Activated T-helper 2 cell treated with anti-CD3 and anti-CD28 coated beads, Interferon-gamma antibody, Interleukin-2, Interleukin-4, amounts not matched to agents 10 μg/mL and 5 μg/mL and 100 μg/mL, durations not matched to agents 14 hours and 24 hours and 36 hours (primary cell): Measurements from ENCODE around the gene ELAVL2. TPM values are rescaled to one million over a fixed set of nuclear protein-coding genes. Genes with fewer than 3 reads are reported as not detected.

Experiments
- DNase-seq: peaks from one replicate; pipeline ENCODE4 v3.0.0; 2021; ENCODE audit warnings: low spot score
- H3K27ac Mint-ChIP-seq: one replicate; pipeline ENCODE4 v1.8.0; 2021; ENCODE audit warnings: mixed read lengths
- H3K27me3 Mint-ChIP-seq: one replicate; pipeline ENCODE4 v1.8.0; 2021; ENCODE audit warnings: low read depth, mixed read lengths
- H3K36me3 Mint-ChIP-seq: one replicate; pipeline ENCODE4 v1.8.0; 2021; ENCODE audit warnings: low read depth, mixed read lengths
- H3K4me1 Mint-ChIP-seq: one replicate; pipeline ENCODE4 v1.8.0; 2021; ENCODE audit warnings: low read depth, mixed read lengths
- H3K4me3 Mint-ChIP-seq: one replicate; pipeline ENCODE4 v1.8.0; 2021; ENCODE audit warnings: low read depth, mild to moderate bottlenecking, moderate library complexity, mixed read lengths
- H3K9me3 Mint-ChIP-seq: one replicate; pipeline ENCODE4 v1.8.0; 2021; ENCODE audit warnings: mixed read lengths
- intact Hi-C: fragments of 100-400 bp; cut with micrococcal nuclease; formaldehyde crosslinking; loops from one replicate; pipeline ENCODE4 v1.15.1; 2023
- total RNA-seq: library from RNA; stranded (reverse); gene quantifications from 2 replicates; pipeline ENCODE4 v1.2.3, GENCODE V29; 2022

Gene ELAVL2
- total RNA-seq, 1 donor from 2014 or later = not detected

DNA sequence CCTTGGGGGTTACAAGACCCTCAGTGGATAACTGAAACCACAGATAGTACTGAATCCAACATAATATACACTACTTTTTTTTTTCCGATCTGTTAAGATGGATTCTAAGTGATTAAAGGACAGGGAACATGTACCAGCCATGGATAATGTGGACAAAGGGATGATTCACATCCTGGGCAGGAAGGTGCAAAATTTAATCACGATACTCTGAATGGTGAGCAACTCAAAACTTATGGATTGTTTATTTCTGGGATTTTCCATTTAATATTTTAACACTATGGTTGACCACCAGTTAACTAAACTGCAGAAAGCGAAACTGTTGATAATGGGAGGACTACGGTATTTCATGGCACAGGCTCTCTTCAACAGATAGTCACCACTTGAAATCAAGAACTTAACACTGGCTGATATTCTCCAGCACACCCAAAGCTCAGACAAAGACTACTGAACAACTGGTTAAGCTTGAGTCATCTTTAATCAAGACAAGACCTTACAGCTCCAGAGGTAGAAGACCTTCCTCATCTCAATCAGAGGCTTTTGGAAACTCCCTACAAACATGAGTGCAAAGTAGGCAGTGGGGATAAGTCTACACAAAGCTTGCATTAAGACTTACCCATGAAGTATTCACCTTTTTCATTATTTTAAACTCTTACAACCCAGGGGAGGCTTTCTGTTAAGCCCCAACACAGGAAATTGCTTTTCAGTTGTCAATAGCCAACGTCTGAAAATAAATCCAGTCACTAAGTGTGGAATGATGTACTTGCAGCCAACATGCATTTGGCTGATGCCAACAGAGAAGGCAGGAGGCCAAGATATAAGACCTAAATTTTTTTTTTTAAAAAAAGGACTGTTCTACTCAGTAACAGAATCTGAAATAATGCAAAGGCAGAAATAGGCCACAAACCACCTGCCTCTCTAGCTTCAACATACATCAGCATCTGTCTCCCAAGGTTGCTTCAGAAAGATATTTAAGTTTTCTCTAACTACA, 78.7 kb downstream of the ELAVL2 start:
- H3K36me3 Mint-ChIP-seq = no peaks in the 10 kb centered on the region
- intact Hi-C loops = no loop called here
- H3K27me3 Mint-ChIP-seq = no peaks in the 10 kb centered on the region
- peaks cover 18% of the 10 kb centered on the region for H3K9me3 Mint-ChIP-seq
- DNase-seq = no peak
- H3K4me1 Mint-ChIP-seq = no peaks in the 10 kb centered on the region
- no peak overlapping the region for H3K4me3 Mint-ChIP-seq
- no peak overlapping the region for H3K27ac Mint-ChIP-seq

DNA sequence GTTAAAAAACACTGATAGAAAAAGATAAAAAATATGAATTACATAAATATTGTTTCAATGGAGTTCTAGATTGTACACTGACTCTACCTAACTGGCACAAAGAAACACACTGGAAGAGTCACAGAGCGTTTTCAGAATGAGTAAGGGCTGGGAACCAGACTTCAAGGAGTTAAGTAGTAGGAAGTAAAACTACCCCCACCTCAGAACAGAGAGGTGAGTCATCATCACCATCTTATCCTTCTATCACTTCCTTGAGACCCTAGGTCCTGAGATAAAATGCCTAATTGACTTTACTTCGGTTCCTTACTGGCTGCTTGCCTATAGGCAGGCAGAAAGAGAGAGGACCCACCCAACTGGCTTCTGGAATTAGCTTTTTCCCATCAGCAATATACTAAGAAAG, 79.7 kb downstream of the ELAVL2 start:
- intact Hi-C loops = no loop called here
- Mint-ChIP-seq H3K9me3 (peaks cover 25% of the 10 kb centered on the region), H3K27me3 (no peaks in the 10 kb centered on the region), H3K4me3 (no peak overlapping the region), H3K27ac (no peak overlapping the region), H3K36me3 (no peaks in the 10 kb centered on the region), H3K4me1 (no peaks in the 10 kb centered on the region)
- DNase-seq = no peak

GRCh38 chr9:23743036-23743435, 83.0 kb downstream of the ELAVL2 start:
- intact Hi-C loops = no loop called here
- Mint-ChIP-seq H3K4me1 (no peaks in the 10 kb centered on the region), H3K27ac (no peak overlapping the region), H3K27me3 (no peaks in the 10 kb centered on the region), H3K9me3 (peaks cover 41% of the 10 kb centered on the region), H3K36me3 (no peaks in the 10 kb centered on the region), H3K4me3 (no peak overlapping the region)
- no peak for DNase-seq

DNA sequence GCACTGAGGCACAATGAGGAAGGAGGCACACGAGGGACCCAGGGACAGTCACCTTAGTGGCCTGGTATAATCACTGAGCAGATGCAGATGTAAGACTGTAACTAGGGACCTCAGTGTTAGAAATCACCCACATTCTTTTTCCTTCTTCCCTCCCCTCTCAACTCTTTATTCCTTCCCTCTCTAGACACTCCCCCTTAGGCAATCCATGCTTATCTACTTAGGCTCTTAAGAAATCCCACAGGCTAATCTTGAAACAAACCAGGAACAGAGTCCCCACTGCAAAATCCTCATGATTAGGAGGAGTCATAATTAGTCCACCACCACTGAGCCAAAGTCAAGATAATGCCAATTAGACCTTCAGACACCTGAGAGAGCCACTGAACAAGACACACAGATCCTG, 84.7 kb downstream of the ELAVL2 start:
- Mint-ChIP-seq H3K27me3 (no peaks in the 10 kb centered on the region), H3K27ac (no peak overlapping the region), H3K4me1 (no peaks in the 10 kb centered on the region), H3K36me3 (no peaks in the 10 kb centered on the region), H3K9me3 (peaks cover 48% of the 10 kb centered on the region), H3K4me3 (no peak overlapping the region)
- DNase-seq = no peak
- intact Hi-C loops = no loop called here

DNA sequence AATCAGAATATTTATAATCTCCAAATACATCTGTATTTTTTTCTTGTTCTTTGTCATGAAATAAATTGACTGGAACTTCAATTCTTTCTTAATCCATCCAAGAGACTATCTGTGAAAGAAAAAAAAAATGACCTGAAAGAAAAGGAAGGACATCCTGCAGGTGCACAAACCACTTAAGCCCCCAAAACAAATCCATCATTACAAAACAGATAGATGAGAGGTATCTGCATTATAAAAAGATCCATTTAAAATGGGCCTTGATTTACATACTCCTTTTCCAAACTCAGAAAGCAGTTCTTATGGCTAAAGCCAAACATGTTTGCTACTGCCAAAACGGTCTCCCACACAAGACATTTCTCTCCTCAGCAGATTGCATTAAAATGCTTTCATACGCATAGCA, 85.5 kb downstream of the ELAVL2 start:
- Mint-ChIP-seq H3K27ac (no peak overlapping the region), H3K9me3 (peaks cover 48% of the 10 kb centered on the region), H3K27me3 (no peaks in the 10 kb centered on the region), H3K4me1 (no peaks in the 10 kb centered on the region), H3K36me3 (no peaks in the 10 kb centered on the region), H3K4me3 (no peak overlapping the region)
- intact Hi-C loops = no loop called here
- no peak for DNase-seq

- peaks cover 48% of the 10 kb centered on the region for H3K9me3 Mint-ChIP-seq
- intact Hi-C loops = no loop called here
- no peak overlapping the region for H3K27ac Mint-ChIP-seq
- H3K27me3 Mint-ChIP-seq = no peaks in the 10 kb centered on the region
- H3K36me3 Mint-ChIP-seq = no peaks in the 10 kb centered on the region
- DNase-seq = no peak
- no peaks in the 10 kb centered on the region for H3K4me1 Mint-ChIP-seq
- no peak overlapping the region for H3K4me3 Mint-ChIP-seq
These were observed 86.3 kb downstream of the ELAVL2 start for GRCh38 chr9:23739753-23740152.

DNA sequence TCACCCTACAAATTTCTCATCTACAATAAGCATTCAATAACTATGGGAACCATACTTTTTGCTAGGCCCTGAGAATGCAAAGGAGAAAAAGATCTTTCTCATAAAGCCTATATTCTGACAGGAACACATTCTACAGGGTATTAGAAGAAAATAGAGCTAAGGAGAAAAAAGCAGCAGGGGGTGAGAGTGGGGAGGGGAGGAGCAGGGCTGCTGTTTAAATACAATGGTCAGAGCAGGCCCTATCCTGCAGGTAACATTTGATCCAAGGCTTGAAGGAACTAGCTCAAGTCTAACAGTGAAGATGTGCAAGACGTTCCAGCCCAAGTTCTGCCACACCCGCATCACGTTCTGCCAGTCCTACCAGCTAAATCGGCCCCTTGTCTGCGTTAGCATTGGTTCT, 89.7 kb downstream of the ELAVL2 start:
- Mint-ChIP-seq H3K4me3 (no peak overlapping the region), H3K9me3 (peaks cover 36% of the 10 kb centered on the region), H3K36me3 (no peaks in the 10 kb centered on the region), H3K27me3 (no peaks in the 10 kb centered on the region), H3K27ac (no peak overlapping the region), H3K4me1 (no peaks in the 10 kb centered on the region)
- no peak for DNase-seq
- intact Hi-C loops = no loop called here

DNA sequence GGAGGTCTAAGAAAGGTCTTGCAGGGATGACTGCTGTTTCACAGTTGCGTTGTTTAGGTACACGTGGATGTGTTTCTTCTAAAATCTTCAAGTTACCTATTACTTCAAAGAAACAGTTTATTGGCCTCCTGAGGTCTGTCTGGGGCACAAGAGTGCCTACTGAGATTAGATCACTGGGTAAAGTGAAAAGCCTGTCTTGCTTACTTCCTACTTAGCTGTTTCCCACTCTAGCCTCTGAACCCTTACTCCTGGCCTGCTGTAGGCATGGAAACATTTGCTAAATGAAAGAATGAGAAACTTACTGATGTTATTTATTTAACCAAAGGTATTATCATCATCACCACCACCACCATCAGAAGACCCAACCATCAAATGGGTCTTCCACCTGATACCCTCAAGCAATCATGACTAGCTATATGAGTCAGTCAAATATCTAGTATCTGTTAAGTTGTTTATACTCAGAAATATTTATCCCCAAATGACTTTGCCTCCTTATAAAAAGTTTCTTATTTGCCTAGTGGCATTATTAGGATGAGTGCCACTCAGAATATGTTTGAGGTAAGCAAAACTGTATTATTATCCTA, 92.5 kb downstream of the ELAVL2 start:
- no peaks in the 10 kb centered on the region for H3K36me3 Mint-ChIP-seq
- H3K9me3 Mint-ChIP-seq = peaks cover 20% of the 10 kb centered on the region
- H3K4me1 Mint-ChIP-seq = no peaks in the 10 kb centered on the region
- no peaks in the 10 kb centered on the region for H3K27me3 Mint-ChIP-seq
- intact Hi-C loops = no loop called here
- H3K4me3 Mint-ChIP-seq = no peak overlapping the region
- no peak overlapping the region for H3K27ac Mint-ChIP-seq
- DNase-seq = no peak

- DNase-seq = no peak
- Mint-ChIP-seq H3K27me3 (no peaks in the 10 kb centered on the region), H3K4me1 (no peaks in the 10 kb centered on the region), H3K27ac (no peak overlapping the region), H3K4me3 (no peak overlapping the region), H3K36me3 (no peaks in the 10 kb centered on the region), H3K9me3 (peaks cover 13% of the 10 kb centered on the region)
- intact Hi-C loops = no loop called here
These were observed 94.7 kb downstream of the ELAVL2 start for GRCh38 chr9:23731353-23731752.

DNA sequence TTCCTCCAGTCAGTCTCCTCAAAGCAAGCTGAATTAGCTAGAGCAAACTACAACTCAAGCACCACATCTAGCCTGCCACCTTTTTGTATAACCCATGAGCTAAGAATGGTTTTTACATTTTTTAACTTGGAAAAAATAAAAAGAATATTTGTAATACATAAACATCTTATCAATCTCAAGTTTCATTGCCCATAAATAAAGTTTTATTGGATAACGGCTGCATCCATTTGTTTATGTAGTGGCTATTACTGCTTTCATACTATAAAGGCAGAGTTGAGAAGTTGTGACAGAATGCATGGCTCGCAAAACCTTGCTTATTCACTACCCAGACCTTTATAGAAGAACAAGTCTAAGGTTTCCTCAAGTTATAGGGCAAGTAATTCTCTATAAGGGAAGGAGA, 95.7 kb downstream of the ELAVL2 start:
- H3K27me3 Mint-ChIP-seq = no peaks in the 10 kb centered on the region
- H3K4me3 Mint-ChIP-seq = no peak overlapping the region
- intact Hi-C loops = no loop called here
- no peak overlapping the region for H3K27ac Mint-ChIP-seq
- H3K9me3 Mint-ChIP-seq = peaks cover 13% of the 10 kb centered on the region
- no peak for DNase-seq
- no peaks in the 10 kb centered on the region for H3K4me1 Mint-ChIP-seq
- no peaks in the 10 kb centered on the region for H3K36me3 Mint-ChIP-seq

DNA sequence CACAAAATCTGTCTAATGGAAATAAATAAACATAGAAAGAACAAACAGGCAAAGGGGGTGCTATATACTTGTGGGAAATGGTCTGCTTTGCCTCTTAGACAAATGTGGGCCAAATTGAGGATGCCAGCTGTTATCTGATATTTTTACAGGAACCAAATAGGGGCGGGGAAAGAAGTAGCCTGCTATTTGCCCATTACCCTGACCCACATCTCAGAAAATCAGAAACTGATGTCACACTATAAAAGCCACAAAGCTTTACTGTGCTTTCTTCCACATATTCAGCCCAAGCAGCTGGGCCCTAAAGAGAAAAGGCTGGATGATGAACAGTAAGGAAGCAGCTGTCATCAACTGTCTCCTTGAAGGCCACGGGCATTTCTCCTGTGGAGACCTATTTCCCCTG, 97.3 kb downstream of the ELAVL2 start:
- Mint-ChIP-seq H3K27ac (no peak overlapping the region), H3K4me3 (no peak overlapping the region), H3K27me3 (no peaks in the 10 kb centered on the region), H3K9me3 (peaks cover 23% of the 10 kb centered on the region), H3K36me3 (no peaks in the 10 kb centered on the region), H3K4me1 (no peaks in the 10 kb centered on the region)
- no peak for DNase-seq
- intact Hi-C loops = no loop called here

GRCh38 chr9:23725279-23725946, 100.6 kb downstream of the ELAVL2 start:
- H3K36me3 Mint-ChIP-seq = no peaks in the 10 kb centered on the region
- H3K27ac Mint-ChIP-seq = no peak overlapping the region
- no peak overlapping the region for H3K4me3 Mint-ChIP-seq
- no peak for DNase-seq
- no peaks in the 10 kb centered on the region for H3K27me3 Mint-ChIP-seq
- intact Hi-C loops = no loop called here
- H3K4me1 Mint-ChIP-seq = no peaks in the 10 kb centered on the region
- H3K9me3 Mint-ChIP-seq = peaks cover 25% of the 10 kb centered on the region

DNA sequence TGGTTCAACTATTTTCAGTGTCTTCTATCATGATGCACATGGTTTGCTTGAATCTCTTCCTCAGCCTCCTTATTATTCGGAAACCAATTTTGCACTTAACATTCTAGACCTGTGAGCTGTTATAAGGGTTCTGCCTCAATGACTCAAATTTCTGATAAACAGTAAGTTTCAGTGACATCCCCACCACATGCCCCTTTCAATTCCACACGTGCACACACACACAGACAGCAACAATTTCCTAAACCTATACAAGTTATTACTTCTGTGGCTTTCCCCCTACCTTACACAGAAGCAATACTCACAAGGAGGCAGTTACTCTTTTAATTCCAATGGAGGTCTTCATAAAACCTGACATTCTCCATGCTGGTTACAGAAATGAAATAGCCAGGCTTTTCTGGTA, 102.4 kb downstream of the ELAVL2 start:
- Mint-ChIP-seq H3K36me3 (no peaks in the 10 kb centered on the region), H3K4me3 (no peak overlapping the region), H3K9me3 (peaks cover 25% of the 10 kb centered on the region), H3K27me3 (no peaks in the 10 kb centered on the region), H3K4me1 (no peaks in the 10 kb centered on the region), H3K27ac (no peak overlapping the region)
- intact Hi-C loops = no loop called here
- no peak for DNase-seq
